Progenitor cell of endocrine pancreas (in vitro differentiated cells): ENCODE results near the gene TUFM. TPM values are rescaled to one million over a fixed set of nuclear protein-coding genes. Genes with fewer than 3 reads are reported as not detected.

Experiments used
- DNase-seq: peaks from one replicate; pipeline ENCODE4 v3.0.0; 2021; ENCODE audit warnings: low spot score; ENCODE audit not compliant: unreplicated experiment
- H3K27ac Mint-ChIP-seq: 2 replicates; pipeline ENCODE4 v1.8.0; 2021; ENCODE audit warnings: mild to moderate bottlenecking, moderate library complexity, mixed read lengths
- H3K27me3 Mint-ChIP-seq: 2 replicates; pipeline ENCODE4 v1.8.0; 2021; ENCODE audit warnings: mixed read lengths
- H3K36me3 Mint-ChIP-seq: 2 replicates; pipeline ENCODE4 v1.8.0; 2022; ENCODE audit warnings: mixed read lengths; ENCODE audit not compliant: insufficient read depth
- H3K4me1 Mint-ChIP-seq: 2 replicates; pipeline ENCODE4 v1.8.0; 2021; ENCODE audit warnings: low read depth, mixed read lengths
- H3K4me3 Mint-ChIP-seq: 2 replicates; pipeline ENCODE4 v1.8.0; 2021; ENCODE audit warnings: low read depth, mild to moderate bottlenecking, moderate library complexity, mixed read lengths
- H3K9me3 Mint-ChIP-seq: 2 replicates; pipeline ENCODE4 v1.8.0; 2021; ENCODE audit warnings: low read depth, mixed read lengths
- total RNA-seq: library from RNA; stranded (reverse); gene quantifications from 2 replicates; pipeline ENCODE4 v1.2.1, GENCODE V29; 2021
- TF ChIP-seq, protein P1 (sequence below): fragments of 200-600 bp; sonication (generic); IDR thresholded peaks from one replicate; pipeline ENCODE4 v1.5.0; 2021; ENCODE audit warnings: antibody characterized with exemption, mild to moderate bottlenecking; ENCODE audit not compliant: unreplicated experiment

The TUFM gene
- total RNA-seq, 1 donor from 2014 or later, result 158 TPM

DNA sequence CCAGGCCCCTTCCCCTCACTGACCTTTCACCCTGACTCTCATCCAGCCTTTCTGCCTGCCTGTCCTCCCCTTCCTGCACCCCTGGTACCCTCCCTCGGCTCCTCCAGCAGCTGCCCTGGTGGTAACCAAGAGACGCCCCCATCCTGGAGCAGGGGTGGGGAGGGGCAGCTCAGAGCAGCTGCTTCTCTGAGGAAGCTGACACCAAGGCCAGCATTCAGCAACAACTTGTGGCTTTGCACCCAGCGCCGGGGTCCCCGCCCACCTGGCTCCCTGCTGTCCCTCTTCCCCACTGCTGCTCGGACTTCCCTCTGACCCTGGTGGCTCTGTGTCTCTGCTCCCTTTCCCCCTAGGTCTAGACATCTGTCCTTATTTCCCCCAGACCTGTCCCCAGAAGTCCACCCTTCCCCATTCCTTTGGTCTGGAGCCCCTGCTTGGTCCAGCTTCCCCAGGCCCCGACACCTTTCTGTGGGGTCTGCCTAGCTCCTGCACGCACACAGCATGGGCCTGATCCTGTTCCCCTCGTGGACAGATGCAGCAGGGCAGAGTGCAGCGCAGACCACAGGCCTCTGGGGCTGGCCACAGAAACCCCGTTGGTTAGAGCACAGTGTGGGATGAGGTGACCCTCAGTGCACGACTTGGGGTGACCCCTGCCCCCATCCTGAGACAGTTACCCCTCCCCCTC lies 31.0 kb upstream of the TUFM start:
- H3K27ac Mint-ChIP-seq, result peak overlapping the region; percentile 69
- H3K36me3 Mint-ChIP-seq, result peaks cover 4% of the 10 kb centered on the region
- H3K27me3 Mint-ChIP-seq, result peaks cover 9% of the 10 kb centered on the region
- no peak overlapping the region for H3K4me3 Mint-ChIP-seq
- DNase-seq, result no peak
- TF ChIP-seq, protein P1, sequence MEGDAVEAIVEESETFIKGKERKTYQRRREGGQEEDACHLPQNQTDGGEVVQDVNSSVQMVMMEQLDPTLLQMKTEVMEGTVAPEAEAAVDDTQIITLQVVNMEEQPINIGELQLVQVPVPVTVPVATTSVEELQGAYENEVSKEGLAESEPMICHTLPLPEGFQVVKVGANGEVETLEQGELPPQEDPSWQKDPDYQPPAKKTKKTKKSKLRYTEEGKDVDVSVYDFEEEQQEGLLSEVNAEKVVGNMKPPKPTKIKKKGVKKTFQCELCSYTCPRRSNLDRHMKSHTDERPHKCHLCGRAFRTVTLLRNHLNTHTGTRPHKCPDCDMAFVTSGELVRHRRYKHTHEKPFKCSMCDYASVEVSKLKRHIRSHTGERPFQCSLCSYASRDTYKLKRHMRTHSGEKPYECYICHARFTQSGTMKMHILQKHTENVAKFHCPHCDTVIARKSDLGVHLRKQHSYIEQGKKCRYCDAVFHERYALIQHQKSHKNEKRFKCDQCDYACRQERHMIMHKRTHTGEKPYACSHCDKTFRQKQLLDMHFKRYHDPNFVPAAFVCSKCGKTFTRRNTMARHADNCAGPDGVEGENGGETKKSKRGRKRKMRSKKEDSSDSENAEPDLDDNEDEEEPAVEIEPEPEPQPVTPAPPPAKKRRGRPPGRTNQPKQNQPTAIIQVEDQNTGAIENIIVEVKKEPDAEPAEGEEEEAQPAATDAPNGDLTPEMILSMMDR, result no peak
- H3K4me1 Mint-ChIP-seq, result peaks cover 5% of the 10 kb centered on the region
- no peaks in the 10 kb centered on the region for H3K9me3 Mint-ChIP-seq

DNA sequence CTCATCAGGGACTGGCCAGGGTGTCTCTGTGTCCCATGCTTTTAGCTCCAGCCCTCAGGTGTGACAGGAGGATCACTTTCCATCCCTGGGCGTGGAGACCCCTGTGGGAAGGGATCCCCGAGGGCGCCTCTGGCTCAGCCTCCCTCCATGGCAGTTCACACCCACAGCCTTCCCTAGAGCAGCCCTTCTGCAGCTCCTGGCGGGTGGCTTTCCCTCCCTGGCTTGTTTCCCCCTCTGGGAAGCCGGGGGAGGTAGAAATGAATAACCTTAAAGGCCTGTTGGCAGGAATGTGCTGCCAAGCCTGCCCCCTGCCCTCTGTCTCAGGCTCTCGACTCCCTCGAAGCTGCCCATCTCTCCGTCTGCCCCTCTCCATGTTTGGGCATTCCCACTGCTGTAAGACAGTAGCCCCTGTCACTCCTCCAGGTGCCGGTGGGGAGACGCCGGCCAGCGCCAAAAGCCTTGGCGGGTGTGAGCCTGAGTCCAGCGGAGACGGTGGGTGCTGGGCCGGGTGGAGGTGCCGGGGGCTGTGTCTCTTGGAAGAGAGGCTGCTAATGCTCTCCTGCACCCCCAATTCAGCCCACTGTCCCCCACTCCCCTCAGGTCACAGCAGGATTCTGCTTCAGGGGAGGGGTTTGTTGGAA lies 30.0 kb upstream of the TUFM start:
- Mint-ChIP-seq H3K4me3 (no peak overlapping the region), H3K4me1 (peaks cover 5% of the 10 kb centered on the region), H3K27me3 (peaks cover 5% of the 10 kb centered on the region), H3K36me3 (peaks cover 4% of the 10 kb centered on the region), H3K27ac (no peak overlapping the region), H3K9me3 (no peaks in the 10 kb centered on the region)
- TF ChIP-seq, protein P1, result no peak
- no peak for DNase-seq

DNA sequence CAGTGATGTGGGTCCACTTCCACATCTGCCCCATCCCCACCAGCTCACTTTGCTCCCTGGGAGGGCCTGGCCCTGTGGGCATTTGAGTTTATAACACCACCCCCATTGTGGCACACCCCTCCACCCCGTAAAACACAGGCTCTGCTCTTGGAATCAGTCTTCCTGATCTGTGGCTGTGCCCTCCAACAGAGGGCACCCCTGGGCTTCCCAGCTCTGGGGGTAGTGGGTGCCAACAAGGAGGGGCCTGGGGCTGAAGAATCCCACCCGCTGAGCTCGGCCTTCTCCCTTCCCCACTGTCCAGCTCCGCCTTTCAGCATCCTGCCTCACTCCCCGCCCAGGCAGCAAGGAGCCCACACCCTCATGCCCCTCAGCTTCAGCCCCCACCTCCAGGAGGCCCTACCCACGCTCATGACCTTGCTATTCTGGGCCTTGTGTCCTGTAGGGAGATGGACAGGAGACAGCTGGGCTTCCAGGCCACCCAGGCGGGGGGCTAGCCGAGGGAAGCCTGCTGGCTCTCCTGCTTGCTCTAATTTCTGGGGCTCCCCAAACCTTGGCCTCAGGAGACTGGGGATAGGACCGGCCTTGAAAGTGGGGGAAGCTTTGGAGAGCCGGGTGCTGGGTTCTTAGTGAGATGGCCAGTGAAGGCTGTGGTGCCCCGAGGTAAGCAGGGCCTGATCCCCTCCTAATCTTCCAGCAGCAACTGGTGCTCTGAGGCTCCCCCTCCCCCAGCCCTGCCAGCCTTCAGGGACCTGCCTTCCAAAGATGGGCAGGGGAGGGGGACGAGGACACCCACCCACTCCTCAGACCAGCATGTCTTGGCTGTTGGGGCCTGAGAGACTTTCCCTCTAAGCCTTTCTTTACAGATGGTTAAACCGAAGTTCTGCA lies 29.2 kb upstream of the TUFM start:
- no peak overlapping the region for H3K4me3 Mint-ChIP-seq
- H3K27ac Mint-ChIP-seq, result no peak overlapping the region
- H3K4me1 Mint-ChIP-seq, result peaks cover 5% of the 10 kb centered on the region
- DNase-seq, result no peak
- no peaks in the 10 kb centered on the region for H3K9me3 Mint-ChIP-seq
- TF ChIP-seq, protein P1, result no peak
- peaks cover 6% of the 10 kb centered on the region for H3K36me3 Mint-ChIP-seq
- no peaks in the 10 kb centered on the region for H3K27me3 Mint-ChIP-seq

DNA sequence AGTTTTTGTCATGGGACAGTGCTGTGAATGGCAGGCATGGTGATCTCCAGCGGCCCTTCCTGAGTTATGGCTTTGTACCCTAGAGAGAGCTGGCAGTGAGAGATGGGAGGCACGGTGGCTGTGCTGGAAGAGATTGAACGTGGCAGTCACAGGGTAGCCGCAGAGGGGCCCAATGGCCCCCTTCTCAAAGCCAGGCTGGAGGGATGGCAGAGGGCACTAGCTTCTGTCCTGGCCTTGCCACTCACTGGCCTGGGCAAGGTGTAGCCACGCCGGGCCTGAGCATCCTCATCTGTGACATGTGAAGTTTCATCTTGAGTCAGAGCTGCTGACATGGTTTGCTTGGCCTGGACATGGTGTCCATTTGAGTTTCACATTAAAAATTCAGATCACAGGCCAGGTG lies 28.3 kb upstream of the TUFM start:
- H3K4me3 Mint-ChIP-seq, result no peak overlapping the region
- peak overlapping the region; percentile 37 for H3K27ac Mint-ChIP-seq
- H3K4me1 Mint-ChIP-seq, result peaks cover 4% of the 10 kb centered on the region
- peaks cover 13% of the 10 kb centered on the region for H3K36me3 Mint-ChIP-seq
- TF ChIP-seq, protein P1, result no peak
- H3K27me3 Mint-ChIP-seq, result no peaks in the 10 kb centered on the region
- H3K9me3 Mint-ChIP-seq, result no peaks in the 10 kb centered on the region
- no peak for DNase-seq

DNA sequence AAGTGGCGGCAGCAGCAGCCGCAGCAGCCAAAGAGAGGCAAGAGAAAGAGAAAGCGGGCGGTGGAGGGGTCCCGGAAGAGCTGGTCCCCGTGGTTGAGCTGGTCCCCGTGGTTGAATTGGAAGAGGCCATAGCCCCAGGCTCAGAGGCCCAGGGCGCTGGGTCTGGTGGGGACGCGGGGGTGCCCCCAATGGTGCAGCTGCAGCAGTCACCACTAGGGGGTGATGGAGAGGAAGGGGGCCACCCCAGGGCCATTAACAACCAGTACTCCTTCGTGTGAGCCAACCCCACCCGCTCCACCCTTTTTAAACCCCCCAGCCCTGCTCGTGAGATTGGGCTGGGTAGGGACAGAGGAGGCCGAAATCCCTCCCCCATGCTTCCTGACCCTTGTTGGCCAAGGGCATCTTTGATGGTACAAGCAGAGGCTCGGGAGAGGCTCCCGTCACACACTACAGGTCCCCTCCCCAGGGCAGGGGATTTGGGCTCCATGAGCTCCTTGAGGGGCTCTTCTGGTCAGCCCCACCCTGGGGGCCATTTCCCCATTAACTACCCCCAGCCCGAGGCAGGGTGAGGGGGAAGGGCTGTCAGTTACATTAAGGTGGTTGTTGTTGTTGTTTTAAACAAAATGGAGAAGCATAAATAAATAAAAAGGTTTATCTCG lies 27.5 kb upstream of the TUFM start:
- no peak overlapping the region for H3K4me3 Mint-ChIP-seq
- H3K9me3 Mint-ChIP-seq, result no peaks in the 10 kb centered on the region
- peak overlapping the region; percentile 37 for H3K27ac Mint-ChIP-seq
- no peaks in the 10 kb centered on the region for H3K27me3 Mint-ChIP-seq
- peaks cover 13% of the 10 kb centered on the region for H3K36me3 Mint-ChIP-seq
- TF ChIP-seq, protein P1, result peak; percentile 59
- no peak for DNase-seq
- no peaks in the 10 kb centered on the region for H3K4me1 Mint-ChIP-seq
